H9 (cell line): ENCODE measurements around the gene UBE2Q1. TPM values are rescaled to one million over a fixed set of nuclear protein-coding genes. Genes with fewer than 3 reads are reported as not detected.

ENCODE experiments used
- DNase-seq: peaks from one replicate; pipeline ENCODE4 v3.0.0-alpha.2; 2017
- H2AFZ ChIP-seq: one replicate; pipeline ENCODE4 v1.6.1; 2013; ENCODE audit warnings: mild to moderate bottlenecking, low read length, control low read depth, moderate library complexity
- H2AK5ac ChIP-seq: 2 replicates; pipeline ENCODE4 v1.6.1; 2013; ENCODE audit warnings: low read length, control low read depth, mixed read lengths; ENCODE audit not compliant: insufficient read length
- H2BK120ac ChIP-seq: one replicate; pipeline ENCODE4 v1.6.1; 2013; ENCODE audit warnings: low read depth, mild to moderate bottlenecking, low read length, control low read depth, inconsistent platforms; ENCODE audit not compliant: poor library complexity, severe bottlenecking
- H2BK12ac ChIP-seq: 2 replicates; pipeline ENCODE4 v1.6.1; 2013; ENCODE audit warnings: low read length, control low read depth, mixed read lengths, low read depth; ENCODE audit not compliant: insufficient read length
- H2BK15ac ChIP-seq: 2 replicates; pipeline ENCODE4 v1.6.1; 2013; ENCODE audit warnings: low read depth, low read length, control low read depth
- H2BK20ac ChIP-seq: one replicate; pipeline ENCODE4 v1.6.1; 2013; ENCODE audit warnings: low read depth, mild to moderate bottlenecking, low read length, control low read depth, inconsistent platforms; ENCODE audit not compliant: poor library complexity, severe bottlenecking
- H2BK5ac ChIP-seq: 2 replicates; pipeline ENCODE4 v1.6.1; 2013; ENCODE audit warnings: low read length, control low read depth, mixed read lengths; ENCODE audit not compliant: insufficient read length
- H3K14ac ChIP-seq: 2 replicates; pipeline ENCODE4 v1.6.1; 2013; ENCODE audit warnings: low read length, control low read depth; ENCODE audit not compliant: insufficient read depth
- H3K18ac ChIP-seq: 2 replicates; pipeline ENCODE4 v1.6.1; 2013; ENCODE audit warnings: low read depth, mild to moderate bottlenecking, mixed read lengths, low read length, control low read depth; ENCODE audit not compliant: insufficient read length
- H3K23ac ChIP-seq: 2 replicates; pipeline ENCODE4 v1.6.1; 2013; ENCODE audit warnings: low read length, control low read depth, mixed read lengths, low read depth; ENCODE audit not compliant: insufficient read length
- H3K23me2 ChIP-seq: 2 replicates; pipeline ENCODE4 v1.6.1; 2013; ENCODE audit warnings: low read depth, mild to moderate bottlenecking, mixed read lengths, low read length, control low read depth; ENCODE audit not compliant: insufficient read length, poor library complexity, severe bottlenecking
- H3K27ac ChIP-seq: 2 replicates; pipeline ENCODE4 v1.5.1; 2013; ENCODE audit warnings: low read length, control low read depth, mixed read lengths, low read depth; ENCODE audit not compliant: insufficient read length
- H3K27me3 ChIP-seq: 2 replicates; pipeline ENCODE4 v1.6.1; 2013; ENCODE audit warnings: low read length, control low read depth, inconsistent platforms; ENCODE audit not compliant: insufficient read depth
- H3K4ac ChIP-seq: 2 replicates; pipeline ENCODE4 v1.6.1; 2013; ENCODE audit warnings: low read depth, mild to moderate bottlenecking, control low read depth, inconsistent platforms, low read length, moderate library complexity
- H3K4me1 ChIP-seq: 2 replicates; pipeline ENCODE4 v1.6.1; 2013; ENCODE audit warnings: low read length, control low read depth, inconsistent platforms; ENCODE audit not compliant: insufficient read depth
- H3K4me2 ChIP-seq: 2 replicates; pipeline ENCODE4 v1.6.1; 2013; ENCODE audit warnings: low read length, control low read depth, mixed read lengths; ENCODE audit not compliant: insufficient read length, insufficient read depth
- H3K56ac ChIP-seq: 2 replicates; pipeline ENCODE4 v1.6.1; 2013; ENCODE audit warnings: low read depth, mild to moderate bottlenecking, mixed read lengths, low read length, control low read depth; ENCODE audit not compliant: insufficient read length
- H3K79me1 ChIP-seq: 2 replicates; pipeline ENCODE4 v1.6.1; 2013; ENCODE audit warnings: low read depth, mild to moderate bottlenecking, moderate library complexity, low read length, control low read depth, inconsistent platforms; ENCODE audit not compliant: insufficient read depth, poor library complexity, severe bottlenecking
- H3K79me2 ChIP-seq: 2 replicates; pipeline ENCODE4 v1.6.1; 2013; ENCODE audit warnings: low read length, control low read depth, inconsistent platforms; ENCODE audit not compliant: insufficient read depth
- H3K9ac ChIP-seq: 2 replicates; pipeline ENCODE4 v1.6.1; 2013; ENCODE audit warnings: low read length, control low read depth, mixed read lengths; ENCODE audit not compliant: insufficient read length; ENCODE audit errors: extremely low read depth
- H3K9me3 ChIP-seq: one replicate; pipeline ENCODE4 v1.6.1; 2013; ENCODE audit warnings: low read depth, low read length, inconsistent platforms; ENCODE audit not compliant: control insufficient read depth
- H3T11ph ChIP-seq: one replicate; pipeline ENCODE4 v1.6.1; 2013; ENCODE audit warnings: mild to moderate bottlenecking, low read length, control low read depth, inconsistent platforms
- H4K20me1 ChIP-seq: one replicate; pipeline ENCODE4 v1.6.1; 2013; ENCODE audit not compliant: control insufficient read depth, insufficient read length, insufficient read depth
- H4K5ac ChIP-seq: 2 replicates; pipeline ENCODE4 v1.6.1; 2013; ENCODE audit warnings: low read depth, mild to moderate bottlenecking, mixed read lengths, low read length, control low read depth; ENCODE audit not compliant: insufficient read length
- H4K8ac ChIP-seq: replicated peaks from 2 replicates; pipeline ENCODE4 v1.6.1; 2013; ENCODE audit warnings: low read length, control low read depth, mixed read lengths, low read depth; ENCODE audit not compliant: insufficient read length
- H4K91ac ChIP-seq: 2 replicates; pipeline ENCODE4 v1.6.1; 2013; ENCODE audit warnings: low read depth, mild to moderate bottlenecking, moderate library complexity, mixed read lengths, low read length, control low read depth; ENCODE audit not compliant: insufficient read length
- H3K27ac Mint-ChIP-seq, 3 experiments: 2 replicates in 2 of 3; 3 replicates in 1 of 3; pipeline ENCODE4 v1.8.0; 2020 to 2021; ENCODE audit warnings: mixed read lengths in 3 of 3, mild to moderate bottlenecking in 1 of 3, moderate library complexity in 1 of 3
- H3K27me3 Mint-ChIP-seq: 2 replicates; pipeline ENCODE4 v1.8.0; 2021; ENCODE audit warnings: low read depth, mild to moderate bottlenecking, moderate library complexity, mixed read lengths
- H3K36me3 Mint-ChIP-seq, 3 experiments: 2 replicates in 2 of 3; 3 replicates in 1 of 3; pipeline ENCODE4 v1.8.0; 2020 to 2021; ENCODE audit warnings: low read depth in 3 of 3, mixed read lengths in 3 of 3; ENCODE audit not compliant: insufficient read depth in 1 of 3
- H3K4me1 Mint-ChIP-seq, 2 experiments: 2 replicates each; pipeline ENCODE4 v1.8.0; 2020; ENCODE audit warnings: mixed read lengths in 2 of 2
- H3K4me3 Mint-ChIP-seq, 2 experiments: 2 replicates in 1 of 2; 3 replicates in 1 of 2; pipeline ENCODE4 v1.8.0; 2020 to 2021; ENCODE audit warnings: mild to moderate bottlenecking in 2 of 2, mixed read lengths in 2 of 2, moderate library complexity in 1 of 2
- H3K9me3 Mint-ChIP-seq, 2 experiments: 2 replicates in 1 of 2; 3 replicates in 1 of 2; pipeline ENCODE4 v1.8.0; 2020; ENCODE audit warnings: mild to moderate bottlenecking in 2 of 2, mixed read lengths in 2 of 2, moderate library complexity in 1 of 2
- WGBS: extraction: QIAGEN DNeasy Blood & Tissue Kit; methylation state at CpG from one replicate; pipeline ENCODE4 v1.1.7; 2013; ENCODE audit warnings: missing lambda C conversion rate, low lambda C conversion rate, mixed read lengths; ENCODE audit not compliant: insufficient read length; ENCODE audit errors: extremely low coverage; 5-methylcytosine and 5-hydroxymethylcytosine counted together
- total RNA-seq: library from RNA; stranded (reverse); gene quantifications from 2 replicates; pipeline ENCODE4 v1.2.1, GENCODE V29; 2021
- TF ChIP-seq, protein P1 (sequence below): fragments of 200-600 bp; sonication (generic); conservative IDR thresholded peaks from 3 replicates; pipeline ENCODE4 v1.8.0; 2021; ENCODE audit warnings: antibody characterized with exemption, mild to moderate bottlenecking

UBE2Q1 gene
- total RNA-seq, 1 experiment from 2014 or later = 108 TPM

- Mint-ChIP-seq H3K4me3 (no peak overlapping the region), H3K36me3 (peaks cover 49 to 92% (median 82%) of the 10 kb centered on the region in 3 experiments), H3K27ac (no peak overlapping the region), H3K27me3 (no peaks in the 10 kb centered on the region), H3K9me3 (no peaks in the 10 kb centered on the region), H3K4me1 (peaks cover 4% of the 10 kb centered on the region in 2 experiments; a peak in 3 of 4 replicates)
- Histone ChIP-seq H3K27ac (no peak overlapping the region), H4K20me1 (no peaks in the 10 kb centered on the region), H2BK120ac (no peak overlapping the region), H2BK5ac (no peak overlapping the region), H3T11ph (no peak overlapping the region), H3K4ac (no peak overlapping the region), H2BK12ac (no peak overlapping the region), H3K79me1 (no peaks in the 10 kb centered on the region), H2BK15ac (no peak overlapping the region), H3K23me2 (no peaks in the 10 kb centered on the region), H4K91ac (no peak overlapping the region), H3K27me3 (no peaks in the 10 kb centered on the region), H3K56ac (no peak overlapping the region), H2AK5ac (no peak overlapping the region), H3K9ac (no peak overlapping the region), H2AFZ (no peak overlapping the region), H4K8ac (no peak overlapping the region), H2BK20ac (no peak overlapping the region), H3K4me1 (no peaks in the 10 kb centered on the region), H3K9me3 (no peaks in the 10 kb centered on the region), H3K14ac (no peak overlapping the region), H3K4me2 (no peak overlapping the region), H3K79me2 (no peaks in the 10 kb centered on the region), H3K18ac (no peak overlapping the region), H4K5ac (no peak overlapping the region), H3K23ac (no peak overlapping the region)
- no CpG with 5 or more reads among the region's 1 CpG for WGBS
- TF ChIP-seq, protein P1, sequence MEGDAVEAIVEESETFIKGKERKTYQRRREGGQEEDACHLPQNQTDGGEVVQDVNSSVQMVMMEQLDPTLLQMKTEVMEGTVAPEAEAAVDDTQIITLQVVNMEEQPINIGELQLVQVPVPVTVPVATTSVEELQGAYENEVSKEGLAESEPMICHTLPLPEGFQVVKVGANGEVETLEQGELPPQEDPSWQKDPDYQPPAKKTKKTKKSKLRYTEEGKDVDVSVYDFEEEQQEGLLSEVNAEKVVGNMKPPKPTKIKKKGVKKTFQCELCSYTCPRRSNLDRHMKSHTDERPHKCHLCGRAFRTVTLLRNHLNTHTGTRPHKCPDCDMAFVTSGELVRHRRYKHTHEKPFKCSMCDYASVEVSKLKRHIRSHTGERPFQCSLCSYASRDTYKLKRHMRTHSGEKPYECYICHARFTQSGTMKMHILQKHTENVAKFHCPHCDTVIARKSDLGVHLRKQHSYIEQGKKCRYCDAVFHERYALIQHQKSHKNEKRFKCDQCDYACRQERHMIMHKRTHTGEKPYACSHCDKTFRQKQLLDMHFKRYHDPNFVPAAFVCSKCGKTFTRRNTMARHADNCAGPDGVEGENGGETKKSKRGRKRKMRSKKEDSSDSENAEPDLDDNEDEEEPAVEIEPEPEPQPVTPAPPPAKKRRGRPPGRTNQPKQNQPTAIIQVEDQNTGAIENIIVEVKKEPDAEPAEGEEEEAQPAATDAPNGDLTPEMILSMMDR = no peak
- DNase-seq = no peak
Measured at GRCh38 chr1:154595621-154596020, 37.2 kb upstream of the UBE2Q1 start.
